ENCODE results near the gene HHIP.

Gene HHIP, protein sequence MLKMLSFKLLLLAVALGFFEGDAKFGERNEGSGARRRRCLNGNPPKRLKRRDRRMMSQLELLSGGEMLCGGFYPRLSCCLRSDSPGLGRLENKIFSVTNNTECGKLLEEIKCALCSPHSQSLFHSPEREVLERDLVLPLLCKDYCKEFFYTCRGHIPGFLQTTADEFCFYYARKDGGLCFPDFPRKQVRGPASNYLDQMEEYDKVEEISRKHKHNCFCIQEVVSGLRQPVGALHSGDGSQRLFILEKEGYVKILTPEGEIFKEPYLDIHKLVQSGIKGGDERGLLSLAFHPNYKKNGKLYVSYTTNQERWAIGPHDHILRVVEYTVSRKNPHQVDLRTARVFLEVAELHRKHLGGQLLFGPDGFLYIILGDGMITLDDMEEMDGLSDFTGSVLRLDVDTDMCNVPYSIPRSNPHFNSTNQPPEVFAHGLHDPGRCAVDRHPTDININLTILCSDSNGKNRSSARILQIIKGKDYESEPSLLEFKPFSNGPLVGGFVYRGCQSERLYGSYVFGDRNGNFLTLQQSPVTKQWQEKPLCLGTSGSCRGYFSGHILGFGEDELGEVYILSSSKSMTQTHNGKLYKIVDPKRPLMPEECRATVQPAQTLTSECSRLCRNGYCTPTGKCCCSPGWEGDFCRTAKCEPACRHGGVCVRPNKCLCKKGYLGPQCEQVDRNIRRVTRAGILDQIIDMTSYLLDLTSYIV

GRCh38 chr4:144645631-144646522 is at the start of gene HHIP:
HHIP (plus strand) TSS chr4:144646156; CDS start chr4:144646676, 520 bp downstream.
- no peak for DNase-seq (ENCODE audit: low read depth in 1 of 2, low spot score in 1 of 2)

DNA sequence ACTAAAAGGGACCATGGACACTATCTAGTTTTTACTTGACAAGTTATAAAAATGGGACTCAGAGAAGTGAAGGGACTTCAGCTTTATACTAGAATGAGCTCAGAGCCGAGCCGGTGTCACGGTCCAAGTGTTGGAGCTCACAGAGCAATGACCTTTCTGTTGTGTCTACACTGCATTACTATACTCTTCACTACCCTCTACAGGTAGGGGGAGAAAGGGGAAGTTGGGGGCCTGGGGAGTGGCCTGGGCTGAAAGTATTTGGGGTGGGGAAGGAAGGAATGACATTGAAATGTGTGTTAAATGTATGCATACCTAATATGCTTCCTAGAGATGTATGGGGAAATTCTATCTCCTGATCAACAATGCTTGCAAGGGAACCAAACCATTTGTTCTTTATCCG is 48.8 kb upstream of the HHIP start:
- no peak for DNase-seq (ENCODE audit: low read depth in 1 of 2, low spot score in 1 of 2)

DNA sequence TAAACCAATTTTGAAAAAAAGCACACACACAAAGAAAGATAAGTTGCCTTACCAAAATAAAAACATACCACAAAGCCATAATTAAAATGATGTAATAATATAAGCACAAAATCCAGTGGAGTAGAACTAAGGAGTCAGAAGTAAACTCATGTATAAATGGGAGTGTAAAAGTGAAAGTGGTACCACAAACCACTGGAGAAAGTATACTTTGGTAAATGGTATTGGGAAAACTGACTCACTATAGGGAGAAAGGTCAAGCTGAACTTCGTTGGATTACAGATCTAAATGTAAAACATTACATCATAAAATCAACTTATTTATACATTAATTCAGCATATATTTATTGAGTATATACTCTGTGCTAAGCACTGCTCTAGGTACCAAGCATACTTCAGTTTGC is 46.3 kb upstream of the HHIP start:
- DNase-seq (ENCODE audit: low read depth in 1 of 2, low spot score in 1 of 2), result no peak

DNA sequence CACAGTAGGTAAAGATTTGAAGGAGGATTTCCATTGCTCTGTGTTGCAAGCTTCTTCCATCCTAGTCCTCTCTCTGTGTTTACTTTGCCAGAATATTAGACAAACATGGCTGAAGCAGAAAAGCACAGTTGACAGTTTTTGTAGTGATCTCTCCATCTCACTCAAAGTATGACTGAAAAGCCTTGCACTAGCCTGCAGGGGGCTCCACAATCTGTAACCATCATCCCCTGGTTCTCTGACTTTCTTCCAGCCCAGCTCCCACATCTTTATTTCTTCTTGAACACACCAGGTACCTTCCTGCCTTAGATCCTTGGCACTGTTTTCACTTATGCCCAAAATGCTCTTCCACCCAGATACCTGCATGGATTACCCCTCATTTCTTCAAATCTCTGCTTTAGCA is 34.1 kb upstream of the HHIP start:
- no peak for DNase-seq (ENCODE audit: low read depth in 1 of 2, low spot score in 1 of 2)

GRCh38 chr4:144614850-144615585 is 30.9 kb upstream of the HHIP start:
- DNase-seq (ENCODE audit: low read depth in 1 of 2, low spot score in 1 of 2), result no peak

- DNase-seq (ENCODE audit: low read depth in 1 of 2, low spot score in 1 of 2), result no peak
Measured at GRCh38 chr4:144621681-144622080, 24.3 kb upstream of the HHIP start.

- no peak for DNase-seq (ENCODE audit: low read depth in 1 of 2, low spot score in 1 of 2)
Measured at GRCh38 chr4:144627663-144628076, 18.3 kb upstream of the HHIP start.

GRCh38 chr4:144633215-144633614 is 12.7 kb upstream of the HHIP start:
- no peak for DNase-seq (ENCODE audit: low read depth in 1 of 2, low spot score in 1 of 2)

GRCh38 chr4:144634978-144635747 is 10.8 kb upstream of the HHIP start:
- DNase-seq (ENCODE audit: low read depth in 1 of 2, low spot score in 1 of 2), result no peak

GRCh38 chr4:144644368-144645101 is 1.4 kb upstream of the HHIP start:
- no peak for DNase-seq (ENCODE audit: low read depth in 1 of 2, low spot score in 1 of 2)

DNA sequence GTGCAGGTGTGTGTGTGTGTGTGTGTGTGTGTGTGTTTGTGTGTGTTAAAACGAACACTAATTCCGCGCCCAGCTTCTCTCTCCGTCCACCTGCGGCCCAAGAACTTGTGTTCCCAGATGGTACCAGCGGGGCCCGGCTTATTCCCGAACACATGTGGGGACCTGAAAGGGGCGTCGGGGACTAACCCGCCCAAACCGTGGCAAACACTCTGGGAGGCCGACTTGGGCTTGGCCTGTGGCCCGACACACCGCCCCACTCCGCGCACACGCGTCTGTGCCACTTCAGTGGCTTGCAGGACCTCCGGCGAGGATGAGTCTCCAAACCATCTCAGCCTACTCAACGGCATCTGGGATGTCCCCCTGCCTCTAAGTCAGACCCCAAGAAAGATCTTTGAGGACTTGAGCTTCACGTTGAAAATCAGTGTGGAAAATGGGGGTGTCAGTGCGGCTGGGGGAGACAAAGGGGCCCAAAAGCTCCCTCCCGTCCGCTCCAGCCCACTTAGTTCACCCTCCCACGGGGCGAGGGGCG is 790 bp upstream of the HHIP start:
- DNase-seq (ENCODE audit: low read depth in 1 of 2, low spot score in 1 of 2), result no peak

GRCh38 chr4:144646523-144647094 is 653 bp downstream of the HHIP start:
- no peak for DNase-seq (ENCODE audit: low read depth in 1 of 2, low spot score in 1 of 2)

- no peak for DNase-seq (ENCODE audit: low read depth in 1 of 2, low spot score in 1 of 2)
Measured at GRCh38 chr4:144647095-144647561, 1.2 kb downstream of the HHIP start.

DNA sequence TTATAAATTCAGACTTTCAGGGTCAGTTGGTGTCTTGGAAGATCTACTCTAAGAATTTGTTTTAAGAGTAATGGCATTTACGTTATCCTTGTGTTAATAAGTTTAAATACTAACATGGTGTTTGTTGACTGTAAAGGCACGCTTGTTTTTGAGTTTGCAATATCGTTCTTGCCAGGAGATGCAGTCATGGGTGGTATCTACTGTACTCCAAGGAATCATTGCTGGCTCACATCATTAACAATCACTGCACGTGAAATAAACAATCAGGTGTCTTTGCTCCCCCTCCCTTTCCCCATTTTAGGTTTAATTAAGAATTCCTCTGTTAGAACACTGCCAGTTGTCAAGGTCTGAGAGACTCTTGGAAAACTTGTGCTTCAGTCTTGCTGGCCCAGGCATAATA is 1.6 kb downstream of the HHIP start:
- no peak for DNase-seq (ENCODE audit: low read depth in 1 of 2, low spot score in 1 of 2)

DNA sequence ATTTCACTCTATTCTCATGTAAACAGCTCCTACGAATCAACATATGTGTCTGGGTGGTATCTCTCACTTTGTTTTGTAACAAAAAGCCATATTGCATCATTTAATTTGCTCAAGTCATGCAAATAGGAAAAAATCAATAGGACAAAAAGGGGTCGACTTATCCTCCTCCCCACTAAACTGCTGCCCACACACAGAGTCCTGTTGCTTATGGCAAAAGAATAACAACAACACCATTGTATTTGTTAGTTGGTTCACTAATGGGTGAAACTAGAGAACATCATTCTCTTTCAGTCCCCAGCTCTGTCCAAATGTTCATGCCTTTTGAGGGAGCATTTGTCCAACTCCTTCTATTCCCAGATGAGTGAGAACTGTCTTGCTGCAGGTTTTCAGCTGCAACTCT is 2.1 kb downstream of the HHIP start:
- DNase-seq (ENCODE audit: low read depth in 1 of 2, low spot score in 1 of 2), result no peak

DNA sequence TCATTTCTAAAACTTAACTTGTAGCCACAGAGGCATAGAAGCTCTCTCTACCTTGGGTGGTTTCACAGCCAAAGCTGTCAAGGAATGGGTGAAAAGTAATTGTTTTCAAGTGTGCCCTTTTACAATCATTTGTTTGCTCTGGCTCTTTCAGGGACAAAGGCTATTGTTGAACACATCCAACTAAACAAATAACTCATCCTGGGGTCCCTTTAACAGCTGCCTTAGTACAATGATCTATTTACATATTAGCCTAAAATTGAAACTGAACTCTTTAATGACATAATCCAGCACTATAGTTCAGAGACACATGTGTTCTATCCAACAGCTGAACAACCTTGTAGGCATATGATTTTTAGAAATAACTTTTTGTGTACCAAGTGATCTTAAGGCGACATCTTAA is 3.7 kb downstream of the HHIP start:
- no peak for DNase-seq (ENCODE audit: low read depth in 1 of 2, low spot score in 1 of 2)

DNA sequence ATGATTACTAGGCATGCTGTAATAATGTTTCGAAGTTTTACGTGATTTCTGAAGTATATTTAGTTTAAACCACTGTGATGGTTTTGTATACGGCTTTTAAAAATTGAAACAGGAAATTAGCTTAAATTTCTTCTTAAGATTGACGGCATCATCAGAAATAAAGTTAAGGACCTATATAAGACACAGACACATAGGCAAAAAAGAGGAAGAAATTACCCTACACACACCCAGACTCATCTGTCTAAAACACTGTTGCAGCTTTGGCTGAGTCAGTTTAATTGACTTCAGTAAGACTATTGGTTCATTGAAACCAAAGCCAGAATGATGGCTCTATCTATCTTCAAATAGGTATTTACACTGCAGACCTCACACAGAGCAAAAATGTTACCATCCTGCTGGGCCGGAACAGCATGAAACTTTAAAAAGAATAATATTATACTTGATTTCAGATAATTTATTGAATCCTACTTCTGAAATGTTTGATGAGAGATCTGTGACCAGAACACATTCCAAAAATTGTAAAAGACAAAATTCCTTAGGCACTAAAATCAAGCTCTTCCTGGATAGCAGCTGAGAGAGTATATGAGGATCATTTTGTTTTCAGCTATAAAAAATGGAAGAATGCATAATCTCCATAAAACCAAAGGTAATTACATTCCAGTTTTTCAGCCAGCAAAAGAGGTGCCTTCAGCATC is 4.5 kb downstream of the HHIP start:
- no peak for DNase-seq (ENCODE audit: low read depth in 1 of 2, low spot score in 1 of 2)
